Placental pericyte (primary cell): ENCODE measurements around the gene FRMD4A. TPM values are rescaled to one million over a fixed set of nuclear protein-coding genes. Genes with fewer than 3 reads are reported as not detected.

Experiments used
- small RNA-seq: library from RNA; depleted of rRNA; stranded (forward); fragments of <200 nt; gene quantifications from one replicate; pipeline ENCODE3, GENCODE V24; 2012; ENCODE audit warnings: low replicate concordance
- total RNA-seq: library from RNA; depleted of rRNA; stranded (reverse); fragments of >200 nt; gene quantifications from 2 replicates; pipeline ENCODE4 v1.2.3, GENCODE V29; 2012

FRMD4A gene
- total RNA-seq, result 30.2 and 80.9 TPM in 2 replicates

GRCh38 chr10:14330388-14331061 lies at the start of gene FRMD4A:
TSS of gene FRMD4A (minus strand) at chr10:14330924.

Small RNA genes lying within 50 kb of the gene (small RNA-seq; reads per million reads assigned to genes)
- 0.13 reads per million for gene RNA5SP301
